Activated naive CD8-positive, alpha-beta T cell treated with anti-CD3 and anti-CD28 coated beads, Interleukin-2, amount 10 ng/mL, durations not matched to agents 7 days and 5 days (primary cell): Measurements from ENCODE around the gene SLC22A2. TPM values are rescaled to one million over a fixed set of nuclear protein-coding genes. Genes with fewer than 3 reads are reported as not detected.

Experiments used
- ATAC-seq: fragments of 150-1000 bp; cut with Tn5 transposase; one replicate; pipeline ENCODE4 v1.10.0; 2021; ENCODE audit warnings: low read depth, moderate library complexity
- POLR2A ChIA-PET: fragments of 350-600 bp; sonication (Branson Sonifier 250); formaldehyde crosslinking; loops from one replicate; lab custom pipeline; 2021; ENCODE audit warnings: antibody characterized with exemption; lab: Charles Lee
- DNase-seq: peaks from one replicate; pipeline ENCODE4 v3.0.0; 2021
- H3K27ac Mint-ChIP-seq: one replicate; pipeline ENCODE4 v1.8.0; 2022; ENCODE audit warnings: mild to moderate bottlenecking, mixed read lengths
- H3K27me3 Mint-ChIP-seq: one replicate; pipeline ENCODE4 v1.8.0; 2022; ENCODE audit warnings: mild to moderate bottlenecking, moderate library complexity, mixed read lengths
- H3K36me3 Mint-ChIP-seq: one replicate; pipeline ENCODE4 v1.8.0; 2021; ENCODE audit warnings: mild to moderate bottlenecking, mixed read lengths
- H3K4me1 Mint-ChIP-seq: one replicate; pipeline ENCODE4 v1.8.0; 2021; ENCODE audit warnings: mixed read lengths
- H3K4me3 Mint-ChIP-seq: one replicate; pipeline ENCODE4 v1.8.0; 2022; ENCODE audit warnings: mild to moderate bottlenecking, moderate library complexity, mixed read lengths
- H3K9me3 Mint-ChIP-seq: one replicate; pipeline ENCODE4 v1.8.0; 2021; ENCODE audit warnings: mixed read lengths
- total RNA-seq, 2 experiments: library from RNA; stranded (reverse); gene quantifications; one replicate each; pipeline ENCODE4 v1.2.3, GENCODE V29; 2021

SLC22A2 gene
- total RNA-seq, 2 experiments from 2014 or later = not detected

DNA sequence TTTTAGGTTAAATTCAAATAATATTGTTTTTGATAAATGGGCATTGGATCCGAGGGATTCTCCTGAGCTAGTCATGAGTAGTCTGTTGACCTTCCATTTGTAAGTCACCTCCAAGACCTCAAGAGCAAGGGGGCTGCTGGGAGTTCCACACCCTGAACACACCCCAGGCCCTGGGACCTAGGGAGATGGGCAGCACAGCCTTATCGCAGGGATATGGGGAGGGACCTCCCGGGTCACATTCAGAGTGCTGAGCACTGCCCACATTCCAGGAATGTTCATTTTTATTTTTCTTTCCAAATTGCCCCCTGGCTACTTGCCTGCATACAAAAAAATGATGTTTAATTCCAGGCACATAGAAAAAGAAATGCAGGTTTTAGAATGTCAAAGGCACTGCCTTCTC, 55.5 kb downstream of the SLC22A2 start:
- no peaks in the 10 kb centered on the region for H3K9me3 Mint-ChIP-seq
- DNase-seq (no peak), ATAC-seq (no peak)
- H3K27me3 Mint-ChIP-seq = peaks cover 8% of the 10 kb centered on the region
- no peaks in the 10 kb centered on the region for H3K36me3 Mint-ChIP-seq
- H3K27ac Mint-ChIP-seq = no peak overlapping the region
- no peak overlapping the region for H3K4me3 Mint-ChIP-seq
- POLR2A ChIA-PET = no interaction called here
- H3K4me1 Mint-ChIP-seq = no peaks in the 10 kb centered on the region

DNA sequence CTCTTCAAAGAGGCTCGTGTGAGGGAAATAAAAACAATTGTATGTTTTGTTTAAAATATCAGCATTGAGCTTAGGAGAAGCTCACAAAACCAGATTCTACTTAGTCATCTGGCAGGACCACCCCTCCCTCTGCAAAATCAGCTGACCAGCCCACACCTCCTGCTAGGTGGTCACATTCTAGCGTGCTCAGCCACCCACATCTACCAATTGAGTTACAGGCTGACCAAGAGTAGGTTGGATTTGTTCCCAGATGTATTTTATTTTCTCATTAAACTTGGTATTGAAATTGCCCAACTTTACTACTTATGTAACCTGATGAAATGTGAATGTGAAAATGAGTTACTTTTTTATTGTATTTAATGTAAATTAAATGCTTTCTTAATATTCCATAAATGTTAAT, 56.2 kb downstream of the SLC22A2 start:
- POLR2A ChIA-PET = no interaction called here
- no peak for ATAC-seq
- DNase-seq = no peak
- Mint-ChIP-seq H3K27ac (no peak overlapping the region), H3K4me1 (no peaks in the 10 kb centered on the region), H3K9me3 (no peaks in the 10 kb centered on the region), H3K27me3 (peaks cover 8% of the 10 kb centered on the region), H3K36me3 (no peaks in the 10 kb centered on the region), H3K4me3 (no peak overlapping the region)

- no peak for DNase-seq
- Mint-ChIP-seq H3K27me3 (peaks cover 6% of the 10 kb centered on the region), H3K9me3 (no peaks in the 10 kb centered on the region), H3K27ac (no peak overlapping the region), H3K36me3 (no peaks in the 10 kb centered on the region), H3K4me3 (no peak overlapping the region), H3K4me1 (no peaks in the 10 kb centered on the region)
- POLR2A ChIA-PET = no interaction called here
- ATAC-seq = no peak
Observed at GRCh38 chr6:160201061-160201460, 57.6 kb downstream of the SLC22A2 start.

GRCh38 chr6:160198606-160199211, 59.9 kb downstream of the SLC22A2 start:
- POLR2A ChIA-PET = no interaction called here
- ATAC-seq (no peak), DNase-seq (no peak)
- peaks cover 8% of the 10 kb centered on the region for H3K9me3 Mint-ChIP-seq
- no peaks in the 10 kb centered on the region for H3K4me1 Mint-ChIP-seq
- H3K36me3 Mint-ChIP-seq = no peaks in the 10 kb centered on the region
- no peak overlapping the region for H3K4me3 Mint-ChIP-seq
- peaks cover 10% of the 10 kb centered on the region for H3K27me3 Mint-ChIP-seq
- no peak overlapping the region for H3K27ac Mint-ChIP-seq

DNA sequence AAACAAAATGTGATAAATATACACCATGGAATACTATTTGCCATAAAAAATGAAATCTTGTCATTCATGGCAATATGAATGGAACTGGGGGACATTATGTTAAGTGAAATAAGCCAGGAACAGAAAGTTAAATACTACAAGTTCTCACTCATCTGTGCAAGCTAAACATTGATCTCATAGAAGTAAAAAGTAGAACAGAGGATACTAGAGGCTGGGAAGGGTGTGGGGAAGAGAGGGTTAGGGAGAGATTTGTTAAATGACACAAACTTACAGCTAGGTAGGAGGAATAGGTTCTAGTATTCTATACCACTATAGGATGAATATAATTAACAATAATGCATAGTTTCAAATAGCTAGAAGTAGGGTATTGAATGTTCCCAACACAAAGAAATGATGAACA, 61.0 kb downstream of the SLC22A2 start:
- H3K9me3 Mint-ChIP-seq = peaks cover 12% of the 10 kb centered on the region
- H3K4me3 Mint-ChIP-seq = no peak overlapping the region
- H3K4me1 Mint-ChIP-seq = no peaks in the 10 kb centered on the region
- ATAC-seq (no peak), DNase-seq (no peak)
- H3K36me3 Mint-ChIP-seq = no peaks in the 10 kb centered on the region
- peaks cover 10% of the 10 kb centered on the region for H3K27me3 Mint-ChIP-seq
- POLR2A ChIA-PET = no interaction called here
- H3K27ac Mint-ChIP-seq = no peak overlapping the region

GRCh38 chr6:160194808-160195207, 63.8 kb downstream of the SLC22A2 start:
- H3K9me3 Mint-ChIP-seq = peaks cover 14% of the 10 kb centered on the region

DNA sequence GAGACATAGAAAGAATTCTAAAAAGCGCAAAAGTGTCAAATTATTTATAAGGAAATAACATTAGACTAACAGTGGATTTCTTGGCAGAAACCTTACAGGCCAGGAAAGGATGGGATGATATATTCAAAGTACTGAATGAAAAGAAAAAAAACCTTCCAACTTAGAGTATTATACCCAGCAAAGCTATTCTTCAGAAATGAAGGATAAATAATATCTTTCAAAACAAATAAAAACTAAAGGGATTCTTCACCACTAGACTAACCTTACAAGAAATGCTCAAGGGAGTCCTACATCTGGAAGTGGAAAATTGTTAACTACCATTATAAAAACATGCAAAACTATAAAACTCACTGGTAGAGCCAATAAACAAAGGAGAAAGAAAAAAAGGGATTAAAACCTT, 65.8 kb downstream of the SLC22A2 start:
- DNase-seq (no peak), ATAC-seq (no peak)
- no peak overlapping the region for H3K27ac Mint-ChIP-seq
- H3K27me3 Mint-ChIP-seq = peaks cover 4% of the 10 kb centered on the region
- H3K9me3 Mint-ChIP-seq = peaks cover 14% of the 10 kb centered on the region
- POLR2A ChIA-PET = no interaction called here
- no peaks in the 10 kb centered on the region for H3K4me1 Mint-ChIP-seq
- H3K4me3 Mint-ChIP-seq = no peak overlapping the region
- H3K36me3 Mint-ChIP-seq = no peaks in the 10 kb centered on the region

More at GRCh38 chr6:160194808-160195207, 63.8 kb downstream of the SLC22A2 start:
- Mint-ChIP-seq H3K36me3 (no peaks in the 10 kb centered on the region), H3K27ac (no peak overlapping the region), H3K4me3 (no peak overlapping the region), H3K27me3 (peaks cover 9% of the 10 kb centered on the region), H3K4me1 (no peaks in the 10 kb centered on the region)
- DNase-seq (no peak), ATAC-seq (no peak)
- POLR2A ChIA-PET = no interaction called here

- DNase-seq (no peak), ATAC-seq (no peak)
- H3K27me3 Mint-ChIP-seq = peaks cover 4% of the 10 kb centered on the region
- no peak overlapping the region for H3K27ac Mint-ChIP-seq
- POLR2A ChIA-PET = no interaction called here
- H3K36me3 Mint-ChIP-seq = no peaks in the 10 kb centered on the region
- H3K9me3 Mint-ChIP-seq = peaks cover 14% of the 10 kb centered on the region
- no peak overlapping the region for H3K4me3 Mint-ChIP-seq
- H3K4me1 Mint-ChIP-seq = no peaks in the 10 kb centered on the region
Observed at GRCh38 chr6:160190973-160191372, 67.6 kb downstream of the SLC22A2 start.

GRCh38 chr6:160190081-160190480, 68.5 kb downstream of the SLC22A2 start:
- Mint-ChIP-seq H3K36me3 (no peaks in the 10 kb centered on the region), H3K4me1 (no peaks in the 10 kb centered on the region), H3K9me3 (peaks cover 12% of the 10 kb centered on the region), H3K4me3 (no peak overlapping the region), H3K27ac (no peak overlapping the region), H3K27me3 (peaks cover 2% of the 10 kb centered on the region)
- POLR2A ChIA-PET = no interaction called here
- ATAC-seq (no peak), DNase-seq (no peak)

DNA sequence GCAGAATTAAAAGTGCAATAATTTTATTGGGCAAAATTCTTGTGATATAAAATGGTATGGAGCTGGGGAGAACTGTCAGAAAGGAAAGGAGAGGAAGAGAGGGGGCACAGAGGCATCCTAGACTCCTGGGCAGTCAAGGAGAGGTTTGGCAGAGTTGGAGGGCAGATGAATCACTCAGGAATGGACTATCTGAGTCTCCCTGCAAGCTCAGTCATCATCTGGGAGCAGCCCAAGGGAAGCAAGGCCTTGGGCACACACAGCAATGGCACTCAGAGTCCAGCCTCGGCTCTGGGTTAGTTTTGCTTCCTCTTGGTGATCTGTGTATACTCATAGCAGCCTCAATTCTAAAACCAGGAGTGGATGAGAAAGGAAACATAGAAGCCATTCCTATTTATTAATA, 69.8 kb downstream of the SLC22A2 start:
- no peak for DNase-seq
- no peaks in the 10 kb centered on the region for H3K36me3 Mint-ChIP-seq
- no peaks in the 10 kb centered on the region for H3K4me1 Mint-ChIP-seq
- peaks cover 4% of the 10 kb centered on the region for H3K27me3 Mint-ChIP-seq
- POLR2A ChIA-PET = no interaction called here
- peaks cover 6% of the 10 kb centered on the region for H3K9me3 Mint-ChIP-seq
- ATAC-seq = no peak
- H3K27ac Mint-ChIP-seq = no peak overlapping the region
- no peak overlapping the region for H3K4me3 Mint-ChIP-seq

GRCh38 chr6:160180706-160181105, 77.9 kb downstream of the SLC22A2 start:
- no peaks in the 10 kb centered on the region for H3K4me1 Mint-ChIP-seq
- H3K9me3 Mint-ChIP-seq = no peaks in the 10 kb centered on the region
- peaks cover 19% of the 10 kb centered on the region for H3K27me3 Mint-ChIP-seq
- ATAC-seq (no peak), DNase-seq (no peak)
- no peak overlapping the region for H3K4me3 Mint-ChIP-seq
- no peaks in the 10 kb centered on the region for H3K36me3 Mint-ChIP-seq
- no peak overlapping the region for H3K27ac Mint-ChIP-seq
- POLR2A ChIA-PET = no interaction called here

- H3K9me3 Mint-ChIP-seq = no peaks in the 10 kb centered on the region
- DNase-seq (no peak), ATAC-seq (no peak)
- H3K27ac Mint-ChIP-seq = no peak overlapping the region
- H3K4me3 Mint-ChIP-seq = no peak overlapping the region
- H3K4me1 Mint-ChIP-seq = no peaks in the 10 kb centered on the region
- H3K27me3 Mint-ChIP-seq = peaks cover 15% of the 10 kb centered on the region
- POLR2A ChIA-PET = no interaction called here
- no peaks in the 10 kb centered on the region for H3K36me3 Mint-ChIP-seq
Observed at GRCh38 chr6:160178271-160178670, 80.3 kb downstream of the SLC22A2 start.

GRCh38 chr6:160177220-160177619, 81.4 kb downstream of the SLC22A2 start:
- no peaks in the 10 kb centered on the region for H3K4me1 Mint-ChIP-seq
- no peaks in the 10 kb centered on the region for H3K9me3 Mint-ChIP-seq
- no peak overlapping the region for H3K27ac Mint-ChIP-seq
- no peak for DNase-seq
- peaks cover 15% of the 10 kb centered on the region for H3K27me3 Mint-ChIP-seq
- ATAC-seq = no peak
- POLR2A ChIA-PET = no interaction called here
- H3K36me3 Mint-ChIP-seq = no peaks in the 10 kb centered on the region
- no peak overlapping the region for H3K4me3 Mint-ChIP-seq

DNA sequence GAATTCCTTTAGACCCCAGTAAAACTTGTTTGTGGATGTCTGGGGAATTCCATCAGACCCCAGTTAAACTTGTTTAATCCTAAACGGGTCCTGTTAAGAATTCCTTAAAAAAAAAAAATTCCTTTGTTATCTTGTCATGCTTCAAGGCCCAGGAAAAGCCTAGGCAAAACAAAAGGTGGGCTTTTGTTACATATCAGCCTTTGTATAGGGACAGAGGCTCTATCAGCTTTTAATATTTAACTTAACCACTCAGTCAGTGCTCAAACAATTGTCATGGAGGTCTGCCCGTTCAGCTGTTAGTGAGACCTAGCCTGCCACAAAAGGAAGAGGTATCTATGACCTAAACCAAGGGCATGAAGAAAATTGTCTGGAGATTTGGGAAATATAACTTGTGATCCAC, 83.9 kb downstream of the SLC22A2 start:
- Mint-ChIP-seq H3K9me3 (no peaks in the 10 kb centered on the region), H3K27me3 (peaks cover 11% of the 10 kb centered on the region), H3K4me1 (no peaks in the 10 kb centered on the region), H3K4me3 (no peak overlapping the region), H3K27ac (no peak overlapping the region), H3K36me3 (no peaks in the 10 kb centered on the region)
- DNase-seq (no peak), ATAC-seq (no peak)
- POLR2A ChIA-PET = no interaction called here
